GM06990 (cell line): ENCODE measurements around the gene SALL1.

Experiments
- DNase-seq: peaks from one replicate; pipeline ENCODE4 v3.0.0-alpha.2; 2011; ENCODE audit not compliant: insufficient read length; ENCODE audit errors: extremely low read depth
- H3K27me3 ChIP-seq: replicated peaks from 2 replicates; pipeline ENCODE4 v1.6.0; 2011; ENCODE audit warnings: low read length; ENCODE audit not compliant: control insufficient read depth, insufficient read depth
- H3K36me3 ChIP-seq: 2 replicates; pipeline ENCODE4 v1.5.1; 2011; ENCODE audit warnings: low read length; ENCODE audit not compliant: control insufficient read depth, insufficient read depth
- H3K4me3 ChIP-seq: replicated peaks from 2 replicates; pipeline ENCODE4 v1.5.1; 2011; ENCODE audit warnings: low read depth, mild to moderate bottlenecking, control low read depth, low read length
- CTCF ChIP-seq: IDR thresholded peaks from 2 replicates; pipeline ENCODE4 v1.5.1; 2011; ENCODE audit warnings: low read length, control low read depth, mild to moderate bottlenecking, inconsistent platforms; ENCODE audit not compliant: insufficient read depth, poor library complexity, severe bottlenecking

Gene SALL1

DNA sequence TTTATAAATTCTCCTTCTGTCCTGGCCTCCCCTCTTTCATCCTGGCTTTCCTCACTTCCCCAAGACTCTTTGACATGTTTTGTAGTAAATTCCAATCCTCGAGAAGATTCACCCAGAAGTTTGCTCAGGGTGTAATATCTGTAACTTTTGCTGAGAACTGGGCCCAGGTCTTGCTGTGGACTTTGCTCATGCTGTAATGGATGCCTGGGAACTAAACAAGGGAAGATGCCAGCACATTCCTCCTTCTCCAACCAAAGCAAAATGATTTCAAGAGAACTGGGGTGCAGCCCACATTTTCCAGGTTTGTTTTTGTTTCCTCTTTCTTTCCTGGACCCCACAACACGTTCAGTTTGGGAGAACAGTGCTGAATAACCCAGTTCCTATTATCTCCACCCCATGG lies 6.6 kb upstream of the SALL1 start:
- TF ChIP-seq CTCF: no peak
- Histone ChIP-seq H3K4me3 (no peak overlapping the region), H3K36me3 (no peaks in the 10 kb centered on the region), H3K27me3 (no peaks in the 10 kb centered on the region)
- DNase-seq: no peak

- no peaks in the 10 kb centered on the region for H3K36me3 ChIP-seq
- H3K27me3 ChIP-seq: no peaks in the 10 kb centered on the region
- no peak for TF ChIP-seq CTCF
- no peak for DNase-seq
- H3K4me3 ChIP-seq: no peak overlapping the region
These were observed 5.7 kb upstream of the SALL1 start for GRCh38 chr16:51156807-51157200.

GRCh38 chr16:51155820-51156806 lies 5.0 kb upstream of the SALL1 start:
- Histone ChIP-seq H3K36me3 (no peaks in the 10 kb centered on the region), H3K4me3 (no peak overlapping the region), H3K27me3 (no peaks in the 10 kb centered on the region)
- TF ChIP-seq CTCF: no peak
- DNase-seq: no peak

DNA sequence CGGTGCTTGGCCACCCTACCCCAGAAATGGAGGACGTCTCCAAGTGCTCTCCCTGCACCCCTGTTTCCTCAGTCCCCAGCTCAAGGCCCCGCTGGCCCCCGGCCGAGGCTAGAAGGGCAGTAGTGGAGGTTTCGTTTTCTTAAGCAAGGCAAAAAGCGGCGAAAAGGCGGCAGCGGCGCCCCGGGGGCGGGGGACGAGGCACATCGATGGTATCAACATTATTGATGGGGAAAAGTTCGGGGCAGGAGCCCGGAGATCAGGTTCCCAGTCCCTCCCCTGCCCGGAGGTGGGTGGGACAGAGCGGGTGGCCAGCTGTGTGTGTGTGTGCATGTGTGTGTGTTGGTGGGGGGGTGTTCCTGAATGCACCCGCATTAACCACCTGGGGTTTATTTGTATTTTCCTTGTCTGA lies 4.1 kb upstream of the SALL1 start:
- H3K36me3 ChIP-seq: no peaks in the 10 kb centered on the region
- no peak for TF ChIP-seq CTCF
- no peaks in the 10 kb centered on the region for H3K27me3 ChIP-seq
- no peak overlapping the region for H3K4me3 ChIP-seq
- no peak for DNase-seq

GRCh38 chr16:51154271-51155171 lies 3.5 kb upstream of the SALL1 start:
- DNase-seq: no peak
- no peaks in the 10 kb centered on the region; the same call in 1 of the 2 replicates for H3K27me3 ChIP-seq
- H3K36me3 ChIP-seq: no peaks in the 10 kb centered on the region
- TF ChIP-seq CTCF: no peak
- H3K4me3 ChIP-seq: no peak overlapping the region
